Fibroblast of mammary gland (primary cell): ENCODE results near the gene APPL1.

Experiments used
- DNase-seq: peaks from one replicate; pipeline ENCODE4 v3.0.0-alpha.2; 2010; ENCODE audit warnings: low read depth
- H3K4me3 ChIP-seq: 2 replicates; pipeline ENCODE4 v1.5.1; 2011; ENCODE audit warnings: low read depth, mild to moderate bottlenecking, low read length, moderate library complexity; ENCODE audit not compliant: control insufficient read depth
- TF ChIP-seq, protein P1 (sequence below): conservative IDR thresholded peaks from 2 replicates; pipeline ENCODE4 v1.5.1; 2011; ENCODE audit warnings: low read depth, low read length, inconsistent platforms; ENCODE audit not compliant: control insufficient read depth, insufficient read depth

APPL1 gene, protein sequence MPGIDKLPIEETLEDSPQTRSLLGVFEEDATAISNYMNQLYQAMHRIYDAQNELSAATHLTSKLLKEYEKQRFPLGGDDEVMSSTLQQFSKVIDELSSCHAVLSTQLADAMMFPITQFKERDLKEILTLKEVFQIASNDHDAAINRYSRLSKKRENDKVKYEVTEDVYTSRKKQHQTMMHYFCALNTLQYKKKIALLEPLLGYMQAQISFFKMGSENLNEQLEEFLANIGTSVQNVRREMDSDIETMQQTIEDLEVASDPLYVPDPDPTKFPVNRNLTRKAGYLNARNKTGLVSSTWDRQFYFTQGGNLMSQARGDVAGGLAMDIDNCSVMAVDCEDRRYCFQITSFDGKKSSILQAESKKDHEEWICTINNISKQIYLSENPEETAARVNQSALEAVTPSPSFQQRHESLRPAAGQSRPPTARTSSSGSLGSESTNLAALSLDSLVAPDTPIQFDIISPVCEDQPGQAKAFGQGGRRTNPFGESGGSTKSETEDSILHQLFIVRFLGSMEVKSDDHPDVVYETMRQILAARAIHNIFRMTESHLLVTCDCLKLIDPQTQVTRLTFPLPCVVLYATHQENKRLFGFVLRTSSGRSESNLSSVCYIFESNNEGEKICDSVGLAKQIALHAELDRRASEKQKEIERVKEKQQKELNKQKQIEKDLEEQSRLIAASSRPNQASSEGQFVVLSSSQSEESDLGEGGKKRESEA

DNA sequence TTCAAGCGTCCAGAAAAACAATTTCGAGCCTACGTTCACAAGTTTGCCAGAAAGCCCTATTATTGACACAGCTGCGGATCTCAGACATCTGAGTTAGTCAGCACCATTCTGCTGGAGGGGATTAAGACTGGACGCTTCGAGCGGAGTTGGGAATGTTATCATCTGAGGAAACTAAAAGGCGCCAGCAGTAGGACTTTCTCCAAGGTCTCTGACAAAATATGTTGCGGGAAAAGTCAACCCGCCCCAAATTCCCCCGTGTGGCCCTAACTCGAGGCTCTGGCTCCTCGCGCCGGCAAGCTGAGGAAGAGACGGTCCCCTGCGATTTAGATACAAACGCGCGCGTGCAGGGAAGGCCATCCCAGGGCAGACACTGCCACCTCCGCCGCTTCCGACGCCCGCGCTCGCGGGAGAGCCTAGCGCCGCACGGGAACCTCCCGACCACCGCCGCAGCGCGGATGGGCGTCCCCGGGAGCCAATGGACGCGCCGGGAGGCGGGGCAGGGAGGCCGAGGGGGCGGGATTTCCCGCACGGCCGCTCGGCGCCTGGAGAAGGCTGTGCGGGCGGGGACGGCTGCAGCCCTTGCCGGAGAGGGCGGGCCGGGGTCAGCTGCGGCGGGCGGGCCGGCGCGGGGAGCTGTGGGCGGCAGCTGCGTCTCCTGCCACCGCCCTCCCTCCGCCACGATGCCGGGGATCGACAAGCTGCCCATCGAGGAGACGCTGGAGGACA is at the start of gene APPL1:
TSS of gene APPL1 (plus strand) at position 526 of the 726 bp plus-strand sequence. CDS start at position 681, 155 bp downstream.
- TF ChIP-seq, protein P1, sequence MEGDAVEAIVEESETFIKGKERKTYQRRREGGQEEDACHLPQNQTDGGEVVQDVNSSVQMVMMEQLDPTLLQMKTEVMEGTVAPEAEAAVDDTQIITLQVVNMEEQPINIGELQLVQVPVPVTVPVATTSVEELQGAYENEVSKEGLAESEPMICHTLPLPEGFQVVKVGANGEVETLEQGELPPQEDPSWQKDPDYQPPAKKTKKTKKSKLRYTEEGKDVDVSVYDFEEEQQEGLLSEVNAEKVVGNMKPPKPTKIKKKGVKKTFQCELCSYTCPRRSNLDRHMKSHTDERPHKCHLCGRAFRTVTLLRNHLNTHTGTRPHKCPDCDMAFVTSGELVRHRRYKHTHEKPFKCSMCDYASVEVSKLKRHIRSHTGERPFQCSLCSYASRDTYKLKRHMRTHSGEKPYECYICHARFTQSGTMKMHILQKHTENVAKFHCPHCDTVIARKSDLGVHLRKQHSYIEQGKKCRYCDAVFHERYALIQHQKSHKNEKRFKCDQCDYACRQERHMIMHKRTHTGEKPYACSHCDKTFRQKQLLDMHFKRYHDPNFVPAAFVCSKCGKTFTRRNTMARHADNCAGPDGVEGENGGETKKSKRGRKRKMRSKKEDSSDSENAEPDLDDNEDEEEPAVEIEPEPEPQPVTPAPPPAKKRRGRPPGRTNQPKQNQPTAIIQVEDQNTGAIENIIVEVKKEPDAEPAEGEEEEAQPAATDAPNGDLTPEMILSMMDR = no peak
- peak; percentile 82 for DNase-seq
- H3K4me3 ChIP-seq = peak within 1 kb of the TSS; percentile 89

DNA sequence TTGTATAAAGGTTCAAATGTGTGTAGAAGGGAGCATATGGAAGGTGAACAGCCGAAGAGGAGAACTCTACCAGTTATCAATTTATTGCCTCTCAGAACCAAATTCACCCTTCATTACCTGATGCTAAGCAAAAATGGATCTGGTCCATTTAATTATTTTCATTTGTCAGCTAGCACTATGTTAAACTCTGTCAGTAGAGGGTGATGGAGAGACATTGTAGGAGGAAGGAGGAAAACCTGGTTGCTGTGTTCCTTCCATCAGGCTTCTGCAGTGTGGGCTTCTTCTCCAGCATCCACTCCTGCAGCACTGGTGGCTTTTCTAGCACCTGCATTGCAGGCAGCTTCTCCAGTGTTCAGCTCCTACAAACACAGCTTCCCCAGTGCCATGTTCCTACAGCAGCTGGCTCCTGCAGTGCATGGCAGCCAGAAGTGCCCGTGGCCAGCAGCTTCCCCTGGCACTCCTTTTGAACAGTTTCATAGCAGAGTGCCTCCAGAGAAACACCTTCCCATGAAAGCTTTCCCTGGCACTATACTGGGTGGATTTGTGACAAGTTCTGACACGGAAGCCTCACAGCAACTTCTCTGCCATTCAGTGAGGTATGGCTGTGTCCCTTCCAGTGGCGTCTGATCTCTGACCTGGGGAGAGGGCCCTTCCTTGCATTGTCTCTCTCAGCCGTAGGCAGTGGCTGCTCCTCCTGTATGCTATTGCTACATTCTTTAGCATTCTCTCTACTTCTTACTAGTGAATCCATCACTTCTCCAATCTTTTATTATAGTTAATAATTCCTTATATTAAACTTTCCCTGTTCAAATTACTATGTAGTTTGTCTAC is 47.7 kb upstream of the APPL1 start:
- no peak overlapping the region for H3K4me3 ChIP-seq
- DNase-seq = peak; percentile 45
- TF ChIP-seq, protein P1 = peak; percentile 49

DNA sequence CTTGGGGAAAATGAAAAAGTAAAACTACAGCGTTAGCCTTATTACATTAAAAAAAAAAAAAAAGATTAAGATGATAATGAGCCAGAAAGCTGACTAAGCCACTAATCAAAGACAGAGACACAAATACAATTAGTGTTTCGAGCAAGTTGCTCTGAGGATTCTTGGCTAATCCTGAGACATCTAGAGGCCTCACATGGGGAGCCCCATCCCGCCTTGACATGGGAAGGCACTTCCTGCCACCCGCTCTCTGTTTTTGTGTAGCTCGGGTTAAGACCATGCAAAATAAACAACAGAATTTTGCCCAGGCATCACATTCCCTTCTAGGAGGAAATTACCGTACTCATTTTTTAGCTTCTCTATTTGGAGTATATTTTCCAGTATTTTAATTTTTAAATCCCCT is 43.0 kb upstream of the APPL1 start:
- TF ChIP-seq, protein P1 = no peak
- peak; percentile 50 for DNase-seq
- H3K4me3 ChIP-seq = no peak overlapping the region

DNA sequence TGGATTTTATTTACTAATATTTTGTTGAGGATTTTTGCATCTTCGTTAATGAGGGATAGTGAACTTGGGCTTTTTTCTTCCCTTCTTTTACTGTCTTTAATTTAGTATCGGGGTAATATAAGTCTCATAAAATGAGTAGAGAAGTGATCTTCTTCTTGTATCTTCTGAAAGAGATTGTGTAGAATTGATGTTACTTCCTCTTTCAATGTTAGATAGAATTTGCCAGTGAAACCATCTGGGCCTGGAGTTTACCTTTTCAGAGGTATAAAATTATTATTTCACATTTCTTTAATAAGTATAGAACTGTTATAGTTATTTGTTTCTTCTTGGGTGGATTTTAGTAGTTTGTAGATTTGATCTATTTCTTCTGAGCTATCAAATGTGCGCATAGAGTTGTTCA is 35.5 kb upstream of the APPL1 start:
- TF ChIP-seq, protein P1 = no peak
- no peak for DNase-seq
- no peak overlapping the region for H3K4me3 ChIP-seq

DNA sequence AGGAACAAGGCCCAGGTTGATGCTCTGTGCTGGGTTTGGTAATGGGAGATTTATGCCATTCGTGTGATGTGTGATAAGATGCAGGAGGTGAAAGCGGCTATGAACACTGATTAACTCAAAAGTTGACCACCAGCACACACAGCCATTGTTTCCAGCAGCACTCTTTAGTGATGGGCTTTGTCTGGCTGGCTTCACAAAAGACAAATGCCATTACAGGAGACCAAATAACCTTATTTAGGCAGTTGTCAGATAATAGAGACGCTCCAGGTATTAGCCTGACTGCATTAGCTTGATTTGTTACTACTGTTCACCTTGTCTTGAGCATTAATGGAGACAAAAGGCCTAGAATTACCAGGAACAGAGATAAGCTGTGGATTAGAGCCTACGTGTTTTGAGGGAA is 32.9 kb upstream of the APPL1 start:
- no peak for DNase-seq
- TF ChIP-seq, protein P1 = no peak
- H3K4me3 ChIP-seq = no peak overlapping the region

DNA sequence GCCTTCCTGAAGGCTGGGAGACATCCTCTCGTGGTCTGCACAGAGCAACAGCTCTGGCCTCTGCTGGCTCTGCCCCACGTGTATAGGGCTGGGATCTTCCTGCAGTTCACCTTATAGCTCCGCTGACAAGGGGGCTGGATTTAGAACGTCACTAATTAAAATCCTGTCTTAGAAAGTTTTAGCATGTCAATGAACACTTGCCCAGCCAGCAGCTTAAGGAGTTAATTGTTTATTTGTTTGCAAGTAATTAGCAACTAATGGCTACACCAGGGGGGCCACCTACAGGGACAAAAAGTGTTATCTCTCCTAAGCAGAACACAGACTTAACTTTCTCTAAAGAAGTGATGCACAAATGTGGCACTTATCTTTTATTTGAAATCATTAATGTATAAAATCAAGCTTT is 27.6 kb upstream of the APPL1 start, which contains the start of gene HESX1:
TSS of gene HESX1 (minus strand) at position 84 of the 403 bp plus-strand sequence. CDS start at position 24, 60 bp downstream.
- TF ChIP-seq, protein P1 = no peak
- H3K4me3 ChIP-seq = no peak within 1 kb of the TSS
- no peak for DNase-seq
